HEK293 (cell line): Measurements from ENCODE around the gene MEI1.

Experiments used
- CTCF ChIA-PET: fragments of 350-600 bp; formaldehyde crosslinking; extraction: SDS; loops from one replicate; lab custom pipeline; 2021; ENCODE audit warnings: antibody characterized with exemption; lab: Yijun Ruan, JAX
- POLR2A ChIA-PET: fragments of 300-600 bp; formaldehyde crosslinking; extraction: SDS; loops from one replicate; lab custom pipeline; 2020; ENCODE audit warnings: antibody characterized with exemption, inconsistent platforms; lab: Yijun Ruan, JAX
- H3K27ac ChIP-seq: fragments of 200-500 bp; sonication (Bioruptor generic); 2 replicates; pipeline ENCODE4 v1.5.1; 2014; ENCODE audit warnings: low read depth, low read length, control low read depth, inconsistent platforms; ENCODE audit errors: extremely low read depth
- H3K36me3 ChIP-seq, 2 experiments: fragments of 200-500 bp in 1 of 2; sonication (Bioruptor generic) in 1 of 2; 1 replicate in 1 of 2; 2 replicates in 1 of 2; pipeline ENCODE4 v1.5.1; 2014 to 2017; ENCODE audit warnings: inconsistent platforms in 2 of 2, low read length in 2 of 2; ENCODE audit not compliant: control insufficient read depth in 2 of 2, insufficient read depth in 1 of 2
- H3K4me1 ChIP-seq: fragments of 200-500 bp; sonication (Bioruptor generic); 2 replicates; pipeline ENCODE4 v1.5.1; 2014; ENCODE audit warnings: mild to moderate bottlenecking, low read length, inconsistent platforms; ENCODE audit not compliant: control insufficient read depth, insufficient read depth
- H3K4me3 ChIP-seq: 2 replicates; pipeline ENCODE4 v1.5.1; 2011; ENCODE audit warnings: low read depth, mild to moderate bottlenecking, control low read depth, low read length, moderate library complexity
- H3K9me3 ChIP-seq: fragments of 200-500 bp; sonication (Bioruptor generic); 2 replicates; pipeline ENCODE4 v1.5.1; 2014; ENCODE audit warnings: low read depth, low read length, inconsistent platforms; ENCODE audit not compliant: control insufficient read depth, insufficient read depth
- EGR2 ChIP-seq: fragments of 450-650 bp; formaldehyde crosslinking; IDR thresholded peaks from 2 replicates; pipeline ENCODE4 v1.5.1; 2016; ENCODE audit warnings: low read depth, missing biosample characterization, missing genetic modification characterization
- HOXC10 ChIP-seq: sonication (generic); formaldehyde crosslinking; IDR thresholded peaks from 2 replicates; pipeline ENCODE4 v1.8.1; 2023; ENCODE audit warnings: mild to moderate bottlenecking, missing genetic modification reagents
- KLF8 ChIP-seq: fragments of 450-650 bp; formaldehyde crosslinking; IDR thresholded peaks from 2 replicates; pipeline ENCODE4 v1.5.1; 2016; ENCODE audit warnings: missing biosample characterization, missing genetic modification characterization
- OSR2 ChIP-seq: fragments of 450-650 bp; formaldehyde crosslinking; IDR thresholded peaks from 2 replicates; pipeline ENCODE4 v1.5.1; 2016; ENCODE audit warnings: missing biosample characterization, missing genetic modification characterization
- PRDM1 ChIP-seq: fragments of 450-650 bp; formaldehyde crosslinking; IDR thresholded peaks from 2 replicates; pipeline ENCODE4; 2016; ENCODE audit warnings: missing biosample characterization, missing genetic modification characterization
- YY2 ChIP-seq: fragments of 450-650 bp; formaldehyde crosslinking; IDR thresholded peaks from 2 replicates; pipeline ENCODE4 v1.5.1; 2016; ENCODE audit warnings: missing biosample characterization, missing genetic modification characterization
- ZBTB7A ChIP-seq: fragments of 450-650 bp; formaldehyde crosslinking; IDR thresholded peaks from 2 replicates; pipeline ENCODE4 v1.5.1; 2016; ENCODE audit warnings: low read depth, missing biosample characterization, missing genetic modification characterization
- ZEB2 ChIP-seq: fragments of 450-650 bp; formaldehyde crosslinking; IDR thresholded peaks from 2 replicates; pipeline ENCODE4 v1.5.1; 2016; ENCODE audit warnings: missing biosample characterization, missing genetic modification characterization
- ZFP37 ChIP-seq: fragments of 450-650 bp; formaldehyde crosslinking; IDR thresholded peaks from 2 replicates; pipeline ENCODE4 v1.5.1; 2016; ENCODE audit warnings: missing biosample characterization, missing genetic modification characterization
- ZNF146 ChIP-seq: fragments of 450-650 bp; formaldehyde crosslinking; IDR thresholded peaks from 2 replicates; pipeline ENCODE4 v1.5.1; 2016; ENCODE audit warnings: missing biosample characterization, missing genetic modification characterization
- ZNF16 ChIP-seq: fragments of 450-650 bp; formaldehyde crosslinking; IDR thresholded peaks from 2 replicates; pipeline ENCODE4 v1.5.1; 2016; ENCODE audit warnings: low read depth, missing biosample characterization, missing genetic modification characterization
- ZNF184 ChIP-seq: fragments of 450-650 bp; IDR thresholded peaks from 2 replicates; pipeline ENCODE4 v1.5.1; 2018; ENCODE audit warnings: missing biosample characterization, mild to moderate bottlenecking, missing genetic modification characterization
- ZNF335 ChIP-seq: fragments of 450-650 bp; formaldehyde crosslinking; conservative IDR thresholded peaks from 2 replicates; pipeline ENCODE4 v1.5.1; 2016; ENCODE audit warnings: missing biosample characterization, missing genetic modification characterization
- ZNF350 ChIP-seq: fragments of 450-650 bp; formaldehyde crosslinking; IDR thresholded peaks from 2 replicates; pipeline ENCODE4 v1.5.0; 2017; ENCODE audit warnings: missing biosample characterization, mild to moderate bottlenecking, missing genetic modification characterization
- ZNF501 ChIP-seq: fragments of 450-650 bp; formaldehyde crosslinking; IDR thresholded peaks from 2 replicates; pipeline ENCODE4 v1.5.1; 2016; ENCODE audit warnings: missing biosample characterization, missing genetic modification characterization
- ZNF514 ChIP-seq: fragments of 450-650 bp; formaldehyde crosslinking; IDR thresholded peaks from 2 replicates; pipeline ENCODE4 v1.5.1; 2016; ENCODE audit warnings: missing biosample characterization, missing genetic modification characterization
- ZNF544 ChIP-seq: fragments of 450-650 bp; formaldehyde crosslinking; IDR thresholded peaks from 2 replicates; pipeline ENCODE4 v1.5.0; 2017; ENCODE audit warnings: missing biosample characterization, missing genetic modification characterization
- ZNF555 ChIP-seq: fragments of 450-650 bp; formaldehyde crosslinking; conservative IDR thresholded peaks from 2 replicates; pipeline ENCODE4 v1.5.1; 2017; ENCODE audit warnings: missing biosample characterization, mild to moderate bottlenecking, missing genetic modification characterization, inconsistent platforms
- ZNF600 ChIP-seq: fragments of 450-650 bp; formaldehyde crosslinking; IDR thresholded peaks from 2 replicates; pipeline ENCODE4 v1.5.1; 2016; ENCODE audit warnings: missing biosample characterization, missing genetic modification characterization
- ZNF629 ChIP-seq: fragments of 450-650 bp; formaldehyde crosslinking; IDR thresholded peaks from 2 replicates; pipeline ENCODE4 v1.5.1; 2017; ENCODE audit warnings: missing biosample characterization, missing genetic modification characterization
- ZNF664 ChIP-seq: fragments of 450-650 bp; formaldehyde crosslinking; IDR thresholded peaks from 2 replicates; pipeline ENCODE4 v1.5.1; 2016; ENCODE audit warnings: missing biosample characterization, missing genetic modification characterization
- ZNF670 ChIP-seq: fragments of 450-650 bp; formaldehyde crosslinking; IDR thresholded peaks from 2 replicates; pipeline ENCODE4 v1.5.1; 2016; ENCODE audit warnings: missing biosample characterization, missing genetic modification characterization, low read depth
- ZNF747 ChIP-seq: fragments of 450-650 bp; formaldehyde crosslinking; IDR thresholded peaks from 2 replicates; pipeline ENCODE4 v1.5.1; 2016; ENCODE audit warnings: missing biosample characterization, missing genetic modification characterization
- ZNF785 ChIP-seq: fragments of 450-650 bp; formaldehyde crosslinking; IDR thresholded peaks from 2 replicates; pipeline ENCODE4 v1.5.1; 2016; ENCODE audit warnings: missing biosample characterization, missing genetic modification characterization
- ZNF837 ChIP-seq: fragments of 450-650 bp; formaldehyde crosslinking; IDR thresholded peaks from 2 replicates; pipeline ENCODE4 v1.5.1; 2016; ENCODE audit warnings: missing biosample characterization, missing genetic modification characterization
- TF ChIP-seq, protein P1 (sequence below): fragments of 450-650 bp; formaldehyde crosslinking; IDR thresholded peaks from 2 replicates; pipeline ENCODE4 v1.5.1; 2016; ENCODE audit warnings: missing biosample characterization, missing genetic modification characterization
- TF ChIP-seq, protein P2 (sequence below): fragments of 450-650 bp; formaldehyde crosslinking; IDR thresholded peaks from 2 replicates; pipeline ENCODE4 v1.5.1; 2016; ENCODE audit warnings: missing biosample characterization, missing genetic modification characterization
- TF ChIP-seq, protein P3 (sequence below): fragments of 450-650 bp; formaldehyde crosslinking; IDR thresholded peaks from 2 replicates; pipeline ENCODE4 v1.5.1; 2016; ENCODE audit warnings: missing biosample characterization, missing genetic modification characterization, low read depth

The MEI1 gene

DNA sequence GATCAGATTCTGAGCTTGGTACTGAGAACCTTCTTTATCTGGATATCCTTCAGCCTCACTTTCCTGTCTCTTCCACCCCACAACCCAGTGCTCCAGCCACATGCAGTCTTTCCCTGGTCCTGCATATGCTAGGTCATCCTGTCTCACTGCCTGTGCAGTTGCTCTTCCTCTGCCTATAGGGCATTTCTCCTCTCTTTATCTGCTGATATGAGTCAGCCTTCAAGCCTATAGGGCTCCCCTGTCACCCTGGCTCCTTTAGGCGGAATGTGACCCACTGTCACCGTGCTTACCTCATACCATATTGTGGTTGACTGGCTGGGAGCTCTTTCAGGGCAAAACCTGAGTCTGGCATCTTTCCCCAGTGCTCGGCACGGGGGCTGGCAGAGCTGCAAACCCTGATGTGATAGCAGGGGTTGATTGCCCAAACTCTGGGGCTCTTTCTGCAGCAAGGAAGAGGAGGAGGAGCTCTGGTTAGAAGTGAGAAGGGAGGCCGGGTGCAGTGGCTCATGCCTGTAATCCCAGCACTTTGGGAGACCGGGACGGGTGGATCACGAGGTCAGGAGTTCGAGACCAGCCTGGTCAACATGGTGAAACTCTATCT, 26.3 kb downstream of the MEI1 start:
- Histone ChIP-seq H3K9me3 (no peaks in the 10 kb centered on the region), H3K4me3 (no peak overlapping the region), H3K4me1 (no peaks in the 10 kb centered on the region), H3K27ac (no peak overlapping the region), H3K36me3 (no peaks in the 10 kb centered on the region)
- ChIA-PET CTCF (interaction anchor here (0.6 to 4.0 kb wide), 7 partner anchors 21 to 877 kb away, joined by 3 to 33 read pairs (median 5); no protein-coding TSS in a partner anchor), POLR2A (interaction anchor here (0.5 to 1.5 kb wide), 5 partner anchors 21 to 312 kb away, joined by 3 to 8 read pairs (median 3); partner anchors contain the start of gene CCDC134)
- TF ChIP-seq ZNF514 (tag by site-specific recombination) (no peak), EGR2 (tag by site-specific recombination) (no peak), ZBTB7A (tag by site-specific recombination) (no peak), ZNF670 (tag by site-specific recombination) (no peak), ZNF837 (no peak), ZNF335 (peak; percentile 56), ZNF16 (tag by site-specific recombination) (no peak), ZNF629 (tag by site-specific recombination) (peak; percentile 57; the same call in 1 of the 2 replicates), ZNF544 (tag by site-specific recombination) (no peak), ZNF785 (tag by site-specific recombination) (no peak), ZNF350 (no peak), ZNF600 (tag by site-specific recombination) (0 out of 2 replicates have a peak, but pooled peaks have one; percentile 50), KLF8 (tag by site-specific recombination) (no peak), ZNF747 (tag by site-specific recombination) (no peak), PRDM1 (0 out of 2 replicates have a peak, but pooled peaks have one; percentile 10), ZNF501 (tag by site-specific recombination) (no peak), ZFP37 (tag by site-specific recombination) (peak; percentile 69; the same call in 1 of the 2 replicates), OSR2 (tag by site-specific recombination) (no peak), YY2 (tag by site-specific recombination) (no peak), ZNF184 (tag by site-specific recombination) (no peak), ZNF146 (no peak), ZEB2 (tag by site-specific recombination) (no peak), HOXC10 (CRISPR knock-in tag) (no peak), ZNF555 (tag by site-specific recombination) (no peak), ZNF664 (no peak)
- TF ChIP-seq, protein P1, sequence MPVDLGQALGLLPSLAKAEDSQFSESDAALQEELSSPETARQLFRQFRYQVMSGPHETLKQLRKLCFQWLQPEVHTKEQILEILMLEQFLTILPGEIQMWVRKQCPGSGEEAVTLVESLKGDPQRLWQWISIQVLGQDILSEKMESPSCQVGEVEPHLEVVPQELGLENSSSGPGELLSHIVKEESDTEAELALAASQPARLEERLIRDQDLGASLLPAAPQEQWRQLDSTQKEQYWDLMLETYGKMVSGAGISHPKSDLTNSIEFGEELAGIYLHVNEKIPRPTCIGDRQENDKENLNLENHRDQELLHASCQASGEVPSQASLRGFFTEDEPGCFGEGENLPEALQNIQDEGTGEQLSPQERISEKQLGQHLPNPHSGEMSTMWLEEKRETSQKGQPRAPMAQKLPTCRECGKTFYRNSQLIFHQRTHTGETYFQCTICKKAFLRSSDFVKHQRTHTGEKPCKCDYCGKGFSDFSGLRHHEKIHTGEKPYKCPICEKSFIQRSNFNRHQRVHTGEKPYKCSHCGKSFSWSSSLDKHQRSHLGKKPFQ (tag by site-specific recombination): no peak
- TF ChIP-seq, protein P2, sequence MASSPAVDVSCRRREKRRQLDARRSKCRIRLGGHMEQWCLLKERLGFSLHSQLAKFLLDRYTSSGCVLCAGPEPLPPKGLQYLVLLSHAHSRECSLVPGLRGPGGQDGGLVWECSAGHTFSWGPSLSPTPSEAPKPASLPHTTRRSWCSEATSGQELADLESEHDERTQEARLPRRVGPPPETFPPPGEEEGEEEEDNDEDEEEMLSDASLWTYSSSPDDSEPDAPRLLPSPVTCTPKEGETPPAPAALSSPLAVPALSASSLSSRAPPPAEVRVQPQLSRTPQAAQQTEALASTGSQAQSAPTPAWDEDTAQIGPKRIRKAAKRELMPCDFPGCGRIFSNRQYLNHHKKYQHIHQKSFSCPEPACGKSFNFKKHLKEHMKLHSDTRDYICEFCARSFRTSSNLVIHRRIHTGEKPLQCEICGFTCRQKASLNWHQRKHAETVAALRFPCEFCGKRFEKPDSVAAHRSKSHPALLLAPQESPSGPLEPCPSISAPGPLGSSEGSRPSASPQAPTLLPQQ (tag by site-specific recombination): no peak
- TF ChIP-seq, protein P3, sequence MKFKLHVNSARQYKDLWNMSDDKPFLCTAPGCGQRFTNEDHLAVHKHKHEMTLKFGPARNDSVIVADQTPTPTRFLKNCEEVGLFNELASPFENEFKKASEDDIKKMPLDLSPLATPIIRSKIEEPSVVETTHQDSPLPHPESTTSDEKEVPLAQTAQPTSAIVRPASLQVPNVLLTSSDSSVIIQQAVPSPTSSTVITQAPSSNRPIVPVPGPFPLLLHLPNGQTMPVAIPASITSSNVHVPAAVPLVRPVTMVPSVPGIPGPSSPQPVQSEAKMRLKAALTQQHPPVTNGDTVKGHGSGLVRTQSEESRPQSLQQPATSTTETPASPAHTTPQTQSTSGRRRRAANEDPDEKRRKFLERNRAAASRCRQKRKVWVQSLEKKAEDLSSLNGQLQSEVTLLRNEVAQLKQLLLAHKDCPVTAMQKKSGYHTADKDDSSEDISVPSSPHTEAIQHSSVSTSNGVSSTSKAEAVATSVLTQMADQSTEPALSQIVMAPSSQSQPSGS: no peak
